ENCODE measurements around the gene RFX8. TPM values are rescaled to one million over a fixed set of nuclear protein-coding genes. Genes with fewer than 3 reads are reported as not detected.

Gene RFX8
- total and polyA plus RNA-seq, 9 of the 15 experiments (the other 6 are each of a cell fraction or from before 2014, with no cell fraction given), result not detected

DNA sequence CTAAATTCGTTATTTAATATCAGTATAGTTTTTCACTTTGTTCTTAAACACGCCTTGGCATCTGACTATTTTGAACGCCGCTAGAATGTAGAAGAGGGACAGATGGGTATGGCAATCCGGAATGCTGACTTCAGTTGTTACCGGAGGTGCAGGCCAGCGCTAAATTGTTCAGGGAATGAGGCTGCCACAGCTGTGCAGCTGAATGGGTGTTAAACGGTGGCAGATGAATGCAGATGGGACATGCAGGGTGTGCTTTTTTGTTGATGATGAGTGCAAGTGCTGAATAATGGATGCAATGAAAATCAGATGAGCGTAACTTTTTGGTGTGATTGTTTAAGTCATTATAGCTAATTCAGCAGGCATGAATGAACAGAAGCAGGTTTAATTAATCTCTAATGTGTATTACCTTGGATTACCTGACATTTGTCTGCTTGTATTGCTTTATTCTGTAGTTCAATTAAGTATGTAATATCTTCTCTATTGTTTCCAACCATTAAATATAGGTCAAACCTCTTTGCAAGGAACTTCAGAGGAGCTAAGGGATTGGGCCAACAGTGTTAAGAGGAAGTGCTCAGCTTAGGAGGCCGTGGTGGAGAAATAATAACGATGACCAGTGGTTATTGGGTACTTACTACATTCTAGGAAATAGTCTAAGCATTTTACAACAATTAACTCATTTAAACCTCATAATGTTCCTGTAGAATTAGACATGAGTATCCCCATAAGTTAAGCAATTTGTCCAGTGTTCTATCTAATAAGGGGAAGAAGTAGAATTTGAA lies 75.7 kb downstream of the RFX8 start:
- Histone ChIP-seq H3K36me3 (ENCODE audit: control insufficient read depth, insufficient read depth, low read length) (no peaks in the 10 kb centered on the region), H3K9me3 (replicated peaks; ENCODE audit: control insufficient read depth, insufficient read depth, low read depth, low read length) (no peaks in the 10 kb centered on the region), H2AFZ (ENCODE audit: low read depth, low read length) (no peak overlapping the region), H3K9me1 (ENCODE audit: control insufficient read depth, insufficient read depth, low read length) (no peaks in the 10 kb centered on the region), H3K79me2 (ENCODE audit: control insufficient read depth, insufficient read depth, low read length) (no peaks in the 10 kb centered on the region), H3K4me2 (ENCODE audit: insufficient read depth, low read length) (no peak overlapping the region), H3K4me3 (no peak overlapping the region), H3K9ac (ENCODE audit: insufficient read depth in 1 of 2, low read depth in 2 of 2, low read length in 2 of 2) (no peak overlapping the region), H4K20me1 (replicated peaks; ENCODE audit: control insufficient read depth, insufficient read depth, low read length) (peaks cover 7% of the 10 kb centered on the region; the same call in 1 of the 2 replicates), H3K4me1 (replicated peaks in 1 of 2; ENCODE audit: control insufficient read depth in 2 of 2, insufficient read depth in 2 of 2, low read length in 2 of 2) (no peaks in the 10 kb centered on the region), H3K27me3 (ENCODE audit: control insufficient read depth in 2 of 2, insufficient read depth in 2 of 2, low read length in 2 of 2) (peaks cover 31 to 54% of the 10 kb centered on the region in 2 experiments), H3K27ac (ENCODE audit: extremely low read depth, low read depth, low read length) (no peak overlapping the region)
- ATAC-seq (no peak), FAIRE-seq (no peak), DNase-seq (ENCODE audit: extremely low read depth in 1 of 4, low spot score in 3 of 4) (no peak)
- BruUV-seq (replicated peaks), result no TSS peak
- under 1% methylated on average over 11 of the region's 11 CpGs for WGBS (ENCODE audit: insufficient coverage, low coverage, missing lambda C conversion rate)
- ChIA-PET POLR2A (interaction anchor here (0.7 kb wide), 1 partner anchor 50 kb away, joined by 3 read pairs; no protein-coding TSS in a partner anchor), CTCF (ENCODE audit: low intra/inter-chr PET ratio) (no interaction called here)
- in situ Hi-C loops (cut with MboI) (no loop called here), intact Hi-C loops (cut with micrococcal nuclease) (no loop called here)
- TF ChIP-seq CBFA2T3 (IDR thresholded peaks at IDR 0.05), result no peak
- no peak for TF ChIP-seq ZC3H8 (IDR thresholded peaks at IDR 0.05)
- TF ChIP-seq, protein P1, sequence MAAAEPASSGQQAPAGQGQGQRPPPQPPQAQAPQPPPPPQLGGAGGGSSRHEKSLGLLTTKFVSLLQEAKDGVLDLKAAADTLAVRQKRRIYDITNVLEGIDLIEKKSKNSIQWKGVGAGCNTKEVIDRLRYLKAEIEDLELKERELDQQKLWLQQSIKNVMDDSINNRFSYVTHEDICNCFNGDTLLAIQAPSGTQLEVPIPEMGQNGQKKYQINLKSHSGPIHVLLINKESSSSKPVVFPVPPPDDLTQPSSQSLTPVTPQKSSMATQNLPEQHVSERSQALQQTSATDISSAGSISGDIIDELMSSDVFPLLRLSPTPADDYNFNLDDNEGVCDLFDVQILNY (CRISPR knock-in tag; IDR thresholded peaks at IDR 0.05), result no peak
- TF ChIP-seq, protein P2, sequence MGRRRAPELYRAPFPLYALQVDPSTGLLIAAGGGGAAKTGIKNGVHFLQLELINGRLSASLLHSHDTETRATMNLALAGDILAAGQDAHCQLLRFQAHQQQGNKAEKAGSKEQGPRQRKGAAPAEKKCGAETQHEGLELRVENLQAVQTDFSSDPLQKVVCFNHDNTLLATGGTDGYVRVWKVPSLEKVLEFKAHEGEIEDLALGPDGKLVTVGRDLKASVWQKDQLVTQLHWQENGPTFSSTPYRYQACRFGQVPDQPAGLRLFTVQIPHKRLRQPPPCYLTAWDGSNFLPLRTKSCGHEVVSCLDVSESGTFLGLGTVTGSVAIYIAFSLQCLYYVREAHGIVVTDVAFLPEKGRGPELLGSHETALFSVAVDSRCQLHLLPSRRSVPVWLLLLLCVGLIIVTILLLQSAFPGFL (CRISPR knock-in tag; IDR thresholded peaks at IDR 0.05), result no peak
- TF ChIP-seq NR4A1 (CRISPR knock-in tag; IDR thresholded peaks at IDR 0.05), result no peak
- TF ChIP-seq NR4A1 (tag; IDR thresholded peaks at IDR 0.05), result no peak
- no peak for TF ChIP-seq MCM7 (IDR thresholded peaks at IDR 0.05)
- no peak for TF ChIP-seq ZNF507 (tag; conservative IDR thresholded peaks at IDR 0.05)
- TF ChIP-seq GTF2F1 (IDR thresholded peaks at IDR 0.05; ENCODE audit: low read depth, low read length), result no peak

Measured in K562 (cell line).